Lung (tissue), 12 donors: ENCODE data around the gene PCBD1. TPM values are rescaled to one million over a fixed set of nuclear protein-coding genes. Genes with fewer than 3 reads are reported as not detected.

Source experiments
- ATAC-seq: fragments of 200-7000 bp; cut with Tn5 transposase; one replicate; pipeline ENCODE4 v1.9.1; 2020; ENCODE audit warnings: moderate number of reproducible peaks; ENCODE audit not compliant: insufficient read depth, low FRiP score
- DNase-seq, 3 donors: peaks; one replicate each; pipeline ENCODE4 v3.0.0-alpha.2; 2013 to 2017
- H3K27ac ChIP-seq, 2 donors: one replicate each; pipeline ENCODE4 v1.5.1; 2013; ENCODE audit warnings: mild to moderate bottlenecking in 2 of 2, moderate library complexity in 2 of 2, control low read depth in 1 of 2, inconsistent platforms in 1 of 2, low read depth in 1 of 2, low read length in 1 of 2
- H3K27me3 ChIP-seq, 3 donors: one replicate each; pipeline ENCODE4 v1.5.1; 2013; ENCODE audit warnings: low read length in 2 of 3; ENCODE audit not compliant: control insufficient read depth in 3 of 3, insufficient read depth in 3 of 3
- H3K36me3 ChIP-seq, 4 donors: one replicate each; pipeline ENCODE4 v1.5.1; 2013; ENCODE audit warnings: low read length in 4 of 4, mild to moderate bottlenecking in 1 of 4, moderate library complexity in 1 of 4; ENCODE audit not compliant: control insufficient read depth in 4 of 4, insufficient read depth in 4 of 4
- H3K4me1 ChIP-seq, 5 donors: one replicate each; pipeline ENCODE4 v1.5.1; 2013; ENCODE audit warnings: low read length in 5 of 5, mild to moderate bottlenecking in 2 of 5, moderate library complexity in 1 of 5; ENCODE audit not compliant: control insufficient read depth in 5 of 5, insufficient read depth in 5 of 5
- H3K4me3 ChIP-seq: one replicate; pipeline ENCODE4 v1.5.1; 2013; ENCODE audit warnings: mild to moderate bottlenecking, control low read depth, moderate library complexity
- H3K9ac ChIP-seq, 2 donors: one replicate each; pipeline ENCODE4 v1.5.1; 2013; ENCODE audit warnings: low read length in 2 of 2, control low read depth in 1 of 2; ENCODE audit not compliant: insufficient read depth in 1 of 2
- H3K9me3 ChIP-seq, 4 donors: one replicate each; pipeline ENCODE4 v1.5.1; 2013; ENCODE audit warnings: low read length in 3 of 4, mild to moderate bottlenecking in 1 of 4, moderate library complexity in 1 of 4; ENCODE audit not compliant: control insufficient read depth in 4 of 4, insufficient read depth in 3 of 4
- WGBS, 2 donors: extraction: QIAGEN DNeasy Blood & Tissue Kit; methylation state at CpG; one replicate each; pipeline ENCODE4 v1.1.7; 2013; 5-methylcytosine and 5-hydroxymethylcytosine counted together
- polyA plus RNA-seq, 2 donors: library from polyadenylated mRNA; stranded (reverse); fragments of 200-250 nt; gene quantifications; one replicate each; pipeline ENCODE4 v1.2.1, GENCODE V29; 2013
- total RNA-seq, 2 donors: library from RNA; depleted of rRNA in 1 of 2; stranded (reverse); fragments of >200 nt in 1 of 2; gene quantifications; one replicate each; pipeline ENCODE4 v1.2.1, GENCODE V29; 2014 to 2021
- TF ChIP-seq, protein P1 (sequence below): IDR thresholded peaks from 2 replicates; pipeline ENCODE4 v1.5.1; 2012; ENCODE audit warnings: mild to moderate bottlenecking; ENCODE audit errors: control extremely low read depth, extremely low read depth
- donor health status: control.
- donor health status: control.
- donor health status: Bipolar disorder and iron deficiency.
- donor health status: healthy.
- donor health status: DM: yes; HTN: yes; CAD: no.

PCBD1 gene
- total and polyA plus RNA-seq, 4 donors = 62.5 to 152 (median 86.0) TPM

DNA sequence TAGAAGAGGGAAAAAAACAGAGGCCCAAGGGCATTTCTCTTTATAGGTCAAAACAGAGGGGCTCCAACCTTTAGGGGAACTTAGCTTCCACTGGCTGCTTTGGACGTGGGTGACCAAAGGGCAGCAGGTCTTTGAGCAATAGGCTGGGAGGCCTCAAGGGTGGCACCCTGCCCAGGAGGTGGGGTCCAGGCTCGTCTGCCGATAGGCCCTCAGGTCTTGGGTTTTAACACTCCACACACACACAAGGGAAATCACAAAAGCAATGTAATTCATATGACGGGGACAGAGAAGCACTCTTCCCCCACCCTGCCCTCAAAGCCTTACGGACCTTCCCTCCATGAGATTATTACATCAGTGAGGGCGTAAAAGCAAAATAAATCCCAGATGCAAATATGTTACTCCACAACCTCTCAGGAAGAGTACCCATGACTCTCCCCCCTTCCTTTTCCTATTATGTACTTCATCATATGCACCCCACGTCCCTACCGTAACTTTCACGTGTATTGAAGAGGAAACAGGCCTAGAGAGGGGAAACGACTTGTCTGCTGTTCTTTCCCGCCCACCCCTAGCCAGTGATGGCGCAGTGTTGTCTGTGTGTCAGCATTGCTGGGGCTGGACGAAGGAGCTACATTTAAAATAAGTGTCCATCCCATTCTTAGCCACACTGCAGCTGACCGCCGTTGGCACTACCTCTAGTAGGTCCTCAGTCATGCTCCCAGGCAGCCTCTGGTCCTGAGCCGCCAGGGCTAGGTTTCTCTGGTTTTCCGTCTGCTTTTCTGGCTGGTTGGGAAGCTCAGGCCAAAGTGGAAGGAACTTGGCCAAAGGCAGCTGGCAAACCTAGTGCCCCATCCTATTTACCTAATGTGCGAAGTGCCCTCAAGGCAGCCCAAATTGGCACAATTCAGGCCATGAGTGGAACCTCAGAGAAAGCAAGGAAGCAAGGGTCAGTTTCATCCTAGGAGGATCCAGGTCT is 2.1 kb downstream of the PCBD1 start:
- DNase-seq (peak in 1 of 3 donors; percentile 2), ATAC-seq (no peak)
- Histone ChIP-seq H3K4me3 (no peak overlapping the region), H3K27ac (peak overlapping the region in 1 of 2 donors; percentile 27), H3K27me3 (no peaks in the 10 kb centered on the region), H3K36me3 (peaks cover 0 to 12% (median 5%) of the 10 kb centered on the region in 4 donors), H3K9ac (no peak overlapping the region), H3K4me1 (peaks cover 0 to 20% (median 2%) of the 10 kb centered on the region in 5 donors), H3K9me3 (no peaks in the 10 kb centered on the region)
- WGBS, 2 donors = 54 to 64% methylated on average over 18 of the region's 18 CpGs
- TF ChIP-seq, protein P1, sequence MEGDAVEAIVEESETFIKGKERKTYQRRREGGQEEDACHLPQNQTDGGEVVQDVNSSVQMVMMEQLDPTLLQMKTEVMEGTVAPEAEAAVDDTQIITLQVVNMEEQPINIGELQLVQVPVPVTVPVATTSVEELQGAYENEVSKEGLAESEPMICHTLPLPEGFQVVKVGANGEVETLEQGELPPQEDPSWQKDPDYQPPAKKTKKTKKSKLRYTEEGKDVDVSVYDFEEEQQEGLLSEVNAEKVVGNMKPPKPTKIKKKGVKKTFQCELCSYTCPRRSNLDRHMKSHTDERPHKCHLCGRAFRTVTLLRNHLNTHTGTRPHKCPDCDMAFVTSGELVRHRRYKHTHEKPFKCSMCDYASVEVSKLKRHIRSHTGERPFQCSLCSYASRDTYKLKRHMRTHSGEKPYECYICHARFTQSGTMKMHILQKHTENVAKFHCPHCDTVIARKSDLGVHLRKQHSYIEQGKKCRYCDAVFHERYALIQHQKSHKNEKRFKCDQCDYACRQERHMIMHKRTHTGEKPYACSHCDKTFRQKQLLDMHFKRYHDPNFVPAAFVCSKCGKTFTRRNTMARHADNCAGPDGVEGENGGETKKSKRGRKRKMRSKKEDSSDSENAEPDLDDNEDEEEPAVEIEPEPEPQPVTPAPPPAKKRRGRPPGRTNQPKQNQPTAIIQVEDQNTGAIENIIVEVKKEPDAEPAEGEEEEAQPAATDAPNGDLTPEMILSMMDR = no peak

DNA sequence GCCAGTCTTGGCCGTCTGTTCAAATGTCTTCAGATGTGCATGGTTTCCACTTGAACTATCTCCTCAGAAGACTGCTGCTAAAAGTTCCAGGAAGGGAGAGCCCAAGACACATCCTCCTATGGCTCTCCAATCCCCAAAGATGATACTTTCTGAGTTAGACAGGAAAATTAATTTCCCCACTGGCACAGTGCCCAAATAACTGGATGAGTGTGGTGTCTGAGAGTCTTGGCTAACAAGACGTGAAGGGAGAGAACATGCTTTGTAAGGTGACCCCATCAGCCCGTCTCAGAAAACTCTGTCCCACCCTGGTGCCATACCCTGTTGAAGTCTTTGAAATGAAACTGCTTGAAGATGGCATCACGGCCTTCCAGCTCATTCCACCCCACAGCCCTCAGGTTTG is 2.9 kb downstream of the PCBD1 start:
- peaks cover 0 to 12% (median 5%) of the 10 kb centered on the region in 4 donors for H3K36me3 ChIP-seq
- no peak overlapping the region for H3K4me3 ChIP-seq
- peaks cover 0 to 14% (median 4%) of the 10 kb centered on the region in 5 donors for H3K4me1 ChIP-seq
- no peak for ATAC-seq
- no peak overlapping the region for H3K27ac ChIP-seq
- H3K27me3 ChIP-seq = no peaks in the 10 kb centered on the region
- 76% methylated on average over 4 of the region's 4 CpGs for WGBS, 2 donors
- no peaks in the 10 kb centered on the region for H3K9me3 ChIP-seq
- no peak overlapping the region for H3K9ac ChIP-seq
- peak in 1 of 3 donors; percentile 3 for DNase-seq
- TF ChIP-seq, protein P1 = no peak

DNA sequence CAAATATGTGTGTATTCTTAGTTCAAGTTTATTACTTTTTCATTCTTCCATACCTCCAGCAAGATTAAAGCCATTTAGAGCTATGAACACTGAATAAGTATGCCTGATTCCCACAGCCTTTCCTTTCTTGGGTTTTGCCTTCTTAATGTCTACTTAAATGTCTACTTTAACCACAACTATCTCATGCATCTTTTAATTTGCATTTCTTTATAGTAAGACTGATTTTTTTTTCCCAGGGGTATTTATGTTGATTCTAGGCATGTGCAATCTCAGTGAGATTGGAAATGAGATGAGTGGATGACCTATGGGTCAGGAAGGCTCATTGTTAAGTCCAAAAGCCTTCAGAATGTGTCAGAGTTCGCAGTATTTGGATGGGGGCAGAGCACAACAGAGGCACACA is 3.6 kb downstream of the PCBD1 start:
- WGBS, 2 donors = 94 to 100% methylated on average over 1 of the region's 1 CpG

More for the DNA sequence above, 3.6 kb downstream of the PCBD1 start:
- peaks cover 3 to 12% (median 5%) of the 10 kb centered on the region in 4 donors for H3K36me3 ChIP-seq
- no peaks in the 10 kb centered on the region for H3K9me3 ChIP-seq
- TF ChIP-seq, protein P1 = no peak
- no peaks in the 10 kb centered on the region for H3K27me3 ChIP-seq
- DNase-seq = no peak
- no peak for ATAC-seq
- no peak overlapping the region for H3K4me3 ChIP-seq
- H3K27ac ChIP-seq = no peak overlapping the region
- peaks cover 0 to 14% (median 7%) of the 10 kb centered on the region in 5 donors for H3K4me1 ChIP-seq
- H3K9ac ChIP-seq = no peak overlapping the region
